A673 (cell line): Measurements from ENCODE around the gene ARFGEF2.

Experiments used
- CTCF ChIP-seq: fragments of 300-800, 200-600 bp; sonication (generic); conservative IDR thresholded peaks from 2 replicates; pipeline ENCODE4 v1.5.1; 2017; ENCODE audit warnings: low read depth, mild to moderate bottlenecking, antibody characterized with exemption, low read length, moderate library complexity, mixed read lengths
- EZH2 ChIP-seq: fragments of 200-600 bp; sonication (generic); IDR thresholded peaks from 2 replicates; pipeline ENCODE4 v1.6.1; 2017; ENCODE audit warnings: borderline replicate concordance, low read depth, mild to moderate bottlenecking, mixed read lengths, antibody characterized with exemption, low read length; ENCODE audit not compliant: poor library complexity, severe bottlenecking

GRCh38 chr20:48903705-48904104 lies 17.8 kb upstream of the ARFGEF2 start:
- no peak for TF ChIP-seq CTCF
- no peak for TF ChIP-seq EZH2
